ENCODE results near the gene RECK.

DNA sequence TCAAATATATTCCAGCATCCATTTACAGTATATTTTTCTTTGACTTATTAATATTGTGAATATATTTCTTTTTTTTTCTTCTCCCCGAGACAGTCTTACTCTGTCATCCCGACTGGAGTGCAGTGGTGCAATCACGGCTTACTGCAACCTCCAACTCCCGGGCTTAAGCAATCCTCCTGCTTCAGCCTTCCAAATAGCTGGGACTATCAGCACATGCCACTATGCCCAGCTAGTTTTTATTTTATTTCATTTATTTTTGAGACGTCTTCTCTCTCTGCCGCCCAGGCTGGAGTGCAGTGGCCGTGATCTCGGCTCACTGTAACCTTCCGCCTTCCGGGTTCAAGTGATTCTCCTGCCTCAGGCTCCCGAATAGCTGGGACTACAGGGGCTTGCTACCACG, 92.4 kb downstream of the RECK start:
- no peak for TF ChIP-seq EZH2 (IDR thresholded peaks at IDR 0.05; ENCODE audit: low read length, unreplicated experiment)
- TF ChIP-seq, protein P1, sequence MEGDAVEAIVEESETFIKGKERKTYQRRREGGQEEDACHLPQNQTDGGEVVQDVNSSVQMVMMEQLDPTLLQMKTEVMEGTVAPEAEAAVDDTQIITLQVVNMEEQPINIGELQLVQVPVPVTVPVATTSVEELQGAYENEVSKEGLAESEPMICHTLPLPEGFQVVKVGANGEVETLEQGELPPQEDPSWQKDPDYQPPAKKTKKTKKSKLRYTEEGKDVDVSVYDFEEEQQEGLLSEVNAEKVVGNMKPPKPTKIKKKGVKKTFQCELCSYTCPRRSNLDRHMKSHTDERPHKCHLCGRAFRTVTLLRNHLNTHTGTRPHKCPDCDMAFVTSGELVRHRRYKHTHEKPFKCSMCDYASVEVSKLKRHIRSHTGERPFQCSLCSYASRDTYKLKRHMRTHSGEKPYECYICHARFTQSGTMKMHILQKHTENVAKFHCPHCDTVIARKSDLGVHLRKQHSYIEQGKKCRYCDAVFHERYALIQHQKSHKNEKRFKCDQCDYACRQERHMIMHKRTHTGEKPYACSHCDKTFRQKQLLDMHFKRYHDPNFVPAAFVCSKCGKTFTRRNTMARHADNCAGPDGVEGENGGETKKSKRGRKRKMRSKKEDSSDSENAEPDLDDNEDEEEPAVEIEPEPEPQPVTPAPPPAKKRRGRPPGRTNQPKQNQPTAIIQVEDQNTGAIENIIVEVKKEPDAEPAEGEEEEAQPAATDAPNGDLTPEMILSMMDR (conservative IDR thresholded peaks at IDR 0.05; ENCODE audit: low read depth, low read length) = no peak

All from PC-3 (cell line).